GM18505 (cell line): ENCODE results near the gene EEPD1.

Source experiments
- ATAC-seq: cut with Tn5 transposase; IDR thresholded peaks from one replicate; pipeline ENCODE4 v1.9.1; 2021; ENCODE audit not compliant: unreplicated experiment
- POLR2A ChIP-seq: IDR thresholded peaks from 4 replicates; pipeline ENCODE4 v1.6.1; 2011; ENCODE audit warnings: borderline replicate concordance; ENCODE audit not compliant: insufficient read depth, insufficient read length; ENCODE audit errors: extremely low read depth

EEPD1 gene

GRCh38 chr7:36289833-36290661 lies 137.0 kb downstream of the EEPD1 start:
- TF ChIP-seq POLR2A, result no peak
- no peak for ATAC-seq

DNA sequence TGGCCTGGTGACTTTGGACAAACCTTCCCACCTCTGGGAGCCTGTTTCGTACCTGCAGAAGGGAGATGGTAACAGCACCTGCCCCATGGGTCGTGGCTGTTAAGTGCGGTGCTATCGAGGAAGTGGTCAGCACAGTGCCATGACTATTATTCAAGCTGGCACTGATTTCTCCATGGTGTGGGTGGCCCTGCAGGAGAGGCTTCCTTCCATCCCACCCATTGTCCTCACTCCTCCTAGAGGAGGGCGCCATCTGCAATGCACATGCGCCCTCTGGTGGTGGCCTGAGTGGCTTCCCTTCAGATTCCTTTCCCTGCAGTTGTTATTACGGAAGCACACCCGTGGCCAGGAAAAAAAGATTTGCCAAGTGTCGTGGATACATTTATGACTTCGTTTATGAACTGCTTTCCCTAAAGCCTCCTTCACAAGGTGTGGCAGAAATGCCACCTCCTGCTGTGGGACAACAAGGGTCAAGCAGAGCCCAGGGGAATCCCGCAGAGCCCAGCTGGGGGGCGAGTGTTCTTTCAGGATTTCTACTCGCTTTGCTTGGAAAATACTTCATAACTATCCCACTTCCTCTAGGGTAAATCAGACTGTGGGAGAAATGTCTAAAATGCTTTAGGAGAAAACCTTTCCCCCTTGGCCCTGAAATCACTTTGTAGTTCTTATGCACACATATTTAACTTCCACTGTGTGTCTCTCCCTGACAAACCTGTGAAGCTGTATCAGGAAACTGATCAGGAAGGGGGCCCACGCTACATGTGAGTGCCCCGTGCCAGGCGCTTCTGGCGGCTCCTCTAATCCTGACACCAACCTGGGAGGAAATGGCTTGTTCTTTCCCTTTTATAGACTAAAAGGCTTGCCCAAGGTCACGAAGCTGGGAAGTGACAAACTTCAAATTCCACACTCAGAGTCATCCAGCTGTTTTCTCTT lies 138.6 kb downstream of the EEPD1 start:
- no peak for ATAC-seq
- TF ChIP-seq POLR2A, result no peak

DNA sequence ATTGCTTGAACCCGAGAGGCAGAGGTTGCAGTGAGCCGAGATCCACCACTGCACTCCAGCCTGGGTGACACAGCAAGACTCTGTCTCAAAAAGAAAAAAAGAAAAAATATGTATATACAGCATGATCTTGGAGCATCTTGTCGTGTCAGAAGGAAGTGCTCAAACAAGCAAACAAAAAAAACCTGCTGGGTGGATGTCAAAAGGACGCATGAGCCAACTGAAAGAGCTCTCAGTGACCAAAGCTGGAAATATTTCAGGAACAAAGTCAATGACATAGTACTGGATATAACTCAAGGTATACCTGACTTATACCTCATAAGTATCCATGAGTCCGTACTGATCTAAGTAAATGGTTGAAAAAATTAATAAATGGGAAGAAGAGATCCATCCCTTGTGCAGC lies 142.0 kb downstream of the EEPD1 start:
- ATAC-seq, result no peak
- TF ChIP-seq POLR2A, result no peak

DNA sequence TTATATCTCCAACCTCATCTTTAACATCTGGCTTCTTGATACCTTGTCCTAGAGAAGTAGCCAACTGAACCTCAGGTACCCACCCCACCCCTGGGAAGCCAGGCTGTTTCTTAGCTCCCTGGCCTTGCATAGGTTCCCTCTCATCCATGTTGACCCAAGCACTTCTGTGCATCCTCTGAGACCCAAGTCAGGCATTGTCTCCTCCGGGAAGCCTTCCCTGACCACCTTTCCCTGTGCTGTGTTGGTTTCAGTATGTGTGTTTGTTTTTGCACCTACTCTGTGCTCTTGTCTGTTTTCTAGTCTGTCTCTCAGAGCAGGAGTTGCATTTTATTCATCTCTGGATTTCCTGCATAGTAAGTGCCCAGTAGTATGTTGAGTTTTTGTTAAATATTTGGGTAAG lies 143.2 kb downstream of the EEPD1 start:
- no peak for ATAC-seq
- no peak for TF ChIP-seq POLR2A

DNA sequence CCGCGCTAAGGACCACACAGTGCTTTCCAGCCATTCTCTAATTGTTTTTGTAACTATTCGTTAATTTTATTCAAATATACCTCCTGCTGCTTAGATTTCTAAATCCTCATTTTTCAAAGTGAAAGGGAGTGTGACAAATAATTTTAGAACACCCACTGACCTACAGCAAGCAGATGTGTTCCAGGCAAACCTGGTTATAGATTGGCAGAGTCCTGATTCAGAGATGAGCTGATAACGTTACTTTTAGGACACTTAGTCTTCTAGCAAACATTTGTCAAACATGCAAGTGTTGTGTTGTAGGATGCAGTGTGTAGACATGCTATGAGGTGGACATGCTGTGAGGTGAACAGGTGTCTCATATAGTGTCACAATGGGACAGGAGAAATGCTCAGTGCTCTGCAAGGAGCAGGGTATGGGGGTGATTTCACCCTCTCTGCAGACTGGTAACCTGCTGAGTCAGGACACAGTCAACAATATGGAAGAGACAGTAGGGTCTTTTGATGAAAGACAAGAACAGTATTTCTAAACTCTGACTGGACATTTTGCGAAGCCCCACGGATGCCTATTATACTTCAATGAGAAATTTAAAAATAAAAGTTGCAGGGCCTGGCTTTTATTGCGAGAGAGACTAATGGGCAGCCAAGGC lies 144.4 kb downstream of the EEPD1 start:
- no peak for TF ChIP-seq POLR2A
- ATAC-seq, result no peak

- ATAC-seq, result no peak
- TF ChIP-seq POLR2A, result no peak
Observed at GRCh38 chr7:36298106-36298505, 145.1 kb downstream of the EEPD1 start.

GRCh38 chr7:36299223-36299774 lies 146.2 kb downstream of the EEPD1 start:
- TF ChIP-seq POLR2A, result no peak
- ATAC-seq, result no peak

GRCh38 chr7:36299823-36300341 lies 146.8 kb downstream of the EEPD1 start:
- no peak for ATAC-seq
- TF ChIP-seq POLR2A, result no peak

DNA sequence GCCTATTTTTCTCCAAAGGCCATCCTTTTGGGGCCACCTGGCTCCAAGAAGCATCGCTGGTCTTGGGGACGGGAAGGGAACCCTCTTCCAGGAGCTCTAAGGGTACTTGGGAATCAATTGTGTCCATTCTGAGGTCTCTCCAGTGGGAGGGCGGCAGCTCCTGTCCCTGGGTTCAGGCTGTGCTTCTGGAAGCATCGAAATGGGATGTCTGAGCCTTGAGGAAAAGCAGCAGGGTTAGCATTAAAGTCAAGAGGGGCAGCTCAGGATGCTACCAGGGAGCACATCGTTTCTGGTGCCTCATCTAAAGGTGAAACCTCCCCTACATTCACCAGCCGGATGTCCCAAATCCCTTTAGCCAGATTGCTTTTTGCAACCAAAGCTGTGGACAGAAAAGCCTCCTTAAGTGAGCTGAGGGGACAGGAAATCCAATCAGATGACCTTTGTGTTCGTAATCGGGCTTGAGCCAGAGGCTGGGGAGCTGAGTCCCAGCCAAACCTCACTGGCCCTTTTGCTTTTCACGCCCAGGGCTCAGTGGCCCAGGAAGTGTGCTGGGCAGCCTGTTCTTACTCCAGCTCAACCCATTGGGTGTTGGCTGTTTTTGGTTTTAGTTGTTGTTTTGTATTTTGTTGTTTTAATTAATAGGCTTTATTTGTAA lies 147.8 kb downstream of the EEPD1 start:
- TF ChIP-seq POLR2A, result no peak
- ATAC-seq, result no peak

DNA sequence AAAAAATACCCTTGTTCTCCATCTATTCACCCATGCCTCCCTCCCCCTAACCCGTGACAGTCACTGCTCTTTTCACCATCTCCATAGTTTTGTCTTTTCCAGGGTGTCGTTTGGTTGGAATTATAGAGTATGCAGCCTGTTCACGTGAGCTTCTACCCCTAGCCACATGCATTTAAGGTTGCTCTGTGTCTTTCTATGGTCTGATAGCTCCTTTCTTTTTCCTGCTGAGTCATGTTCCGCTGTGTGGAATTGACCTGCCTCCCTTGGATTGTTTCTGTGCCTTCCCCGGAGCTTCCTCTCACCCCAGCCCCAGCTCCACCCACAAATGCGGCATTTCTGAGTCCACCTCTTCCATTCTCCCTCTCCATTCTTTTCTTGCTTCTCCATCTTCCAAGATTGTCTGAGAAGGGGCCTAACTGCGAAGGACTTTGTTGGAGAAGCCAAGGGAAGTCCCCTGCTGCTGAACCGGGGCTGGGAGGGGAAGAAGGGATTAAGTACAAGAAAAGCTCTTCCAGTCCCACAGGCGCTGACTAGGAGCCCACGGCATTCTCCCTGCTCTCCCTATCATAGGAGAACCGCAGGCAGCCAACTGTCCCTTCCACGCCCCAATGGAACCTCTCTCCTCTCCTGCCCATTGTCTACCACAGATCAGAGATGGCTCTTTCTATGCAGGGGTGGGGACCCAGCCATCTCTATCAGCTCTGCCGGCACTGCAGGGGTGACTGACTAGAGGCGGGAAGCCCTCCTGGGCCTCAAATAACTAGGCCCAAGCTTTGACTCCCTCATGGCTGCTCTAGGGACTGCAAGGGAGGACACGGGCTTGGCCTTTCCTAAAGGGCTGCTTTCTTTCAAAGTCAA lies 149.1 kb downstream of the EEPD1 start:
- ATAC-seq, result no peak
- no peak for TF ChIP-seq POLR2A

DNA sequence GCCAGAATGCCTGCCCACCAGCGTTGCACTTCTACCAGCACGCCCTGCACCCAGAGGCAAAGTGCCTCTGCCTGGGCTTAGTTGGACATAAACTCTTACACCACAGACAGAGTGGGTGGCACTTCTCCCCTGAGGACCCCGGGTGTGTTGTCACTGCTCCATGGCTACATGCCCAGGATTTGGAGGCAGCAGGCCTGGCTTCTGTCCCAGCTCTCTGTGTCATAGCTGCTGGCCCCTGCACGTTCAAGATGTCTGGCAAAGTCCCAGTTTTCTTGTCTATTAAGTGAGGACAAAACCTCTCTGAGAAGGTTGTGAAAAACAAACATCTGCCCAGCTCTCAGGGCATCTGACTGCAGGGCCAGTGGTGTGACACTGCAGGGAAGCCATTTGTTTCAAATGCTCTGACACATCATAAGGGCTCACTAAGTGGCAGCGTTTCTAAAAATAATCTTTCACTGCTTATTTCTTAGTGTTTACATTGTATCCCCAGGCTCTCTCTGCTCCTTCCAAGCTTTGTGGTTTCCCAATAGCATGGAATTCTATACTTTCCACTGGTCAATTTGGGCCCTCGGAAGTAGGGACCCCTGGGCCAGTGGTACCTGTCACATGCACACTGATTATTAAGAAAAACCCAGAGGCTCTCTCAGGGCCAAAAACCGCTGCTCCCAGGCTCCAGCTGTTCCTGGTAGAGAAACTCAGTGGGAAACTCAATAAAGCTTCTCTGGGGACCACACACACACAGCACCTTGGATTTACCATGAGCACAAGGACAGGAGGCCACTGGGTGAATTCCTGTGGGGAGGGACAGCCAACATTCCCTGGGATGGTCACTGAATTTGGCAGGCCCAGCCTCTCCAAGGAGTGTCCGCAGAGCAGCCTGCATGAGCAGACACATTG lies 150.4 kb downstream of the EEPD1 start:
- no peak for ATAC-seq
- no peak for TF ChIP-seq POLR2A
